K562 (cell line): ENCODE measurements around the gene TMEM222. TPM values are rescaled to one million over a fixed set of nuclear protein-coding genes. Genes with fewer than 3 reads are reported as not detected.
A peak's percentile ranks its signal among the peaks of the same experiment; 100 is the strongest.

Experiments used
- CTCFL ChIP-seq: IDR thresholded peaks from 2 replicates; pipeline ENCODE4 v1.6.1; 2011; ENCODE audit warnings: borderline replicate concordance, low read depth, mild to moderate bottlenecking, moderate library complexity, low read length; ENCODE audit not compliant: insufficient read depth, poor library complexity, severe bottlenecking
- MITF ChIP-seq: IDR thresholded peaks from 2 replicates; pipeline ENCODE4 v1.6.1; 2014; ENCODE audit warnings: antibody characterized with exemption
- PKNOX1 ChIP-seq: fragments of 450-650 bp; IDR thresholded peaks from 2 replicates; pipeline ENCODE4 v1.6.1; 2016
- UBTF ChIP-seq, 2 experiments: IDR thresholded peaks; 2 replicates each; pipeline ENCODE4 v1.6.1; 2012; ENCODE audit warnings: improper control_type of control experiment in 2 of 2, low read depth in 2 of 2, low read length in 2 of 2, borderline replicate concordance in 1 of 2
- ZNF668 ChIP-seq: fragments of 250-450 bp; sonication (Bioruptor Pico); IDR thresholded peaks from 2 replicates; pipeline ENCODE4 v1.8.0; 2022; ENCODE audit warnings: mild to moderate bottlenecking, inconsistent platforms
- polyA plus RNA-seq, 8 experiments: library from polyadenylated mRNA; depleted of rRNA in 4 of 8; stranded (reverse) in 5 of 8; unstranded in 3 of 8; fragments of >200 nt; fragmentation: Nextera tagmentation in 2 of 8; fragmentation: Illumina TruSeq in 1 of 8; extraction: Ambion mirVana in 2 of 8; extraction: Trizol in 1 of 8; gene quantifications; 2 replicates each; pipeline versions ENCODE4 v1.2.1 to v1.2.3, GENCODE V29; 2011 to 2014; ENCODE audit warnings: inconsistent platforms in 1 of 8, missing spikeins in 1 of 8
- total RNA-seq, 7 experiments: library from RNA; depleted of rRNA in 6 of 7; stranded (reverse); fragments of >200 nt in 6 of 7; fragmentation: Illumina TruSeq in 2 of 7; extraction: Trizol in 2 of 7; gene quantifications; 2 replicates each; pipeline versions ENCODE4 v1.2.1 to v1.2.3, GENCODE V29; 2011 to 2021; ENCODE audit warnings: low replicate concordance in 1 of 7

Gene TMEM222
- total and polyA plus RNA-seq, 9 of the 15 experiments (the other 6 are each of a cell fraction or from before 2014, with no cell fraction given): 6.9 to 48.0 (median 32.8) TPM

GRCh38 chr1:27350663-27351540 lies 28.9 kb downstream of the TMEM222 start (continued):
- TF ChIP-seq CTCFL: peak; percentile 26
- no peak for TF ChIP-seq MITF
- no peak for TF ChIP-seq ZNF668 (CRISPR knock-in tag)
- 0 out of 4 replicates have a peak, but pooled peaks have one; percentile 24 to 43 for TF ChIP-seq UBTF (IDR thresholded peaks at IDR 0.05; ENCODE audit: borderline replicate concordance in 1 of 2, low read depth in 2 of 2, low read length in 2 of 2)
- TF ChIP-seq PKNOX1: peak; percentile 99
